Loucy (cell line): ENCODE measurements around the gene BRCC3.

Experiments used
- EZH2phosphoT487 ChIP-seq: fragments of 200-600 bp; IDR thresholded peaks from 2 replicates; pipeline ENCODE4 v1.6.1; 2018; ENCODE audit warnings: antibody characterized with exemption, mild to moderate bottlenecking, moderate library complexity, borderline replicate concordance
- TF ChIP-seq, protein P1 (sequence below): fragments of 200-600 bp; sonication (generic); conservative IDR thresholded peaks from 2 replicates; pipeline ENCODE4 v1.5.1; 2014; ENCODE audit warnings: mild to moderate bottlenecking, antibody characterized with exemption, low read length

- TF ChIP-seq, protein P1, sequence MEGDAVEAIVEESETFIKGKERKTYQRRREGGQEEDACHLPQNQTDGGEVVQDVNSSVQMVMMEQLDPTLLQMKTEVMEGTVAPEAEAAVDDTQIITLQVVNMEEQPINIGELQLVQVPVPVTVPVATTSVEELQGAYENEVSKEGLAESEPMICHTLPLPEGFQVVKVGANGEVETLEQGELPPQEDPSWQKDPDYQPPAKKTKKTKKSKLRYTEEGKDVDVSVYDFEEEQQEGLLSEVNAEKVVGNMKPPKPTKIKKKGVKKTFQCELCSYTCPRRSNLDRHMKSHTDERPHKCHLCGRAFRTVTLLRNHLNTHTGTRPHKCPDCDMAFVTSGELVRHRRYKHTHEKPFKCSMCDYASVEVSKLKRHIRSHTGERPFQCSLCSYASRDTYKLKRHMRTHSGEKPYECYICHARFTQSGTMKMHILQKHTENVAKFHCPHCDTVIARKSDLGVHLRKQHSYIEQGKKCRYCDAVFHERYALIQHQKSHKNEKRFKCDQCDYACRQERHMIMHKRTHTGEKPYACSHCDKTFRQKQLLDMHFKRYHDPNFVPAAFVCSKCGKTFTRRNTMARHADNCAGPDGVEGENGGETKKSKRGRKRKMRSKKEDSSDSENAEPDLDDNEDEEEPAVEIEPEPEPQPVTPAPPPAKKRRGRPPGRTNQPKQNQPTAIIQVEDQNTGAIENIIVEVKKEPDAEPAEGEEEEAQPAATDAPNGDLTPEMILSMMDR: no peak
- TF ChIP-seq EZH2phosphoT487: no peak
Observed at GRCh38 chrX:155027509-155028066, 43.7 kb upstream of the BRCC3 start.
